HepG2 (cell line): ENCODE results near the gene RBBP8NL. TPM values are rescaled to one million over a fixed set of nuclear protein-coding genes. Genes with fewer than 3 reads are reported as not detected.

Source experiments
- ADNP ChIP-seq: sonication (generic); formaldehyde crosslinking; IDR thresholded peaks from 2 replicates; pipeline ENCODE4 v1.4.0; 2020; ENCODE audit warnings: missing genetic modification reagents
- CREM ChIP-seq, 2 experiments: sonication (generic) in 1 of 2; formaldehyde crosslinking in 1 of 2; IDR thresholded peaks; 2 replicates each; pipeline versions ENCODE4 v1.4.0 to v1.6.1; 2016 to 2020; ENCODE audit warnings: antibody characterized with exemption in 1 of 2, mild to moderate bottlenecking in 1 of 2, missing genetic modification reagents in 1 of 2
- DPF2 ChIP-seq: sonication (generic); formaldehyde crosslinking; IDR thresholded peaks from 2 replicates; pipeline ENCODE4 v1.4.0; 2020; ENCODE audit warnings: mild to moderate bottlenecking, low read depth, missing genetic modification reagents, borderline replicate concordance
- FLYWCH1 ChIP-seq: sonication (generic); formaldehyde crosslinking; IDR thresholded peaks from 2 replicates; pipeline ENCODE4 v1.8.1; 2023; ENCODE audit warnings: mild to moderate bottlenecking, missing genetic modification reagents
- HNRNPL ChIP-seq: fragments of 200-400 bp; formaldehyde crosslinking; IDR thresholded peaks from 2 replicates; pipeline ENCODE4 v1.6.1; 2017; ENCODE audit warnings: mild to moderate bottlenecking, low read depth, low read length
- NCOA2 ChIP-seq: sonication (generic); formaldehyde crosslinking; IDR thresholded peaks from 2 replicates; pipeline ENCODE4 v1.8.0; 2022; ENCODE audit warnings: inconsistent platforms
- NR2F6 ChIP-seq, 2 experiments: IDR thresholded peaks; 2 replicates each; pipeline ENCODE4 v1.6.1; 2016; ENCODE audit warnings: antibody characterized with exemption in 1 of 2, mild to moderate bottlenecking in 1 of 2
- ONECUT2 ChIP-seq: sonication (generic); formaldehyde crosslinking; IDR thresholded peaks from 2 replicates; pipeline ENCODE4 v1.4.0; 2020; ENCODE audit warnings: missing genetic modification reagents
- PRMT3 ChIP-seq: sonication (generic); formaldehyde crosslinking; IDR thresholded peaks from 2 replicates; pipeline ENCODE4 v1.8.1; 2022; ENCODE audit warnings: low read depth, mild to moderate bottlenecking, moderate library complexity, missing genetic modification reagents, borderline replicate concordance
- REXO4 ChIP-seq: sonication (generic); formaldehyde crosslinking; IDR thresholded peaks from 2 replicates; pipeline ENCODE4 v1.8.0; 2022; ENCODE audit warnings: missing genetic modification reagents, mild to moderate bottlenecking, borderline replicate concordance
- SALL1 ChIP-seq: sonication (generic); formaldehyde crosslinking; IDR thresholded peaks from 2 replicates; pipeline ENCODE4 v1.8.0; 2022; ENCODE audit warnings: mild to moderate bottlenecking, missing genetic modification reagents
- SNAPC2 ChIP-seq: sonication (generic); formaldehyde crosslinking; IDR thresholded peaks from 2 replicates; pipeline ENCODE4 v1.8.1; 2022; ENCODE audit warnings: mild to moderate bottlenecking, missing genetic modification reagents
- STAG1 ChIP-seq: sonication (generic); formaldehyde crosslinking; IDR thresholded peaks from 2 replicates; pipeline ENCODE4 v1.4.0; 2020; ENCODE audit warnings: missing genetic modification reagents
- THAP8 ChIP-seq: sonication (generic); formaldehyde crosslinking; IDR thresholded peaks from 2 replicates; pipeline ENCODE4 v1.5.1; 2020; ENCODE audit warnings: missing genetic modification reagents, mild to moderate bottlenecking, borderline replicate concordance
- WIZ ChIP-seq: sonication (generic); formaldehyde crosslinking; IDR thresholded peaks from 2 replicates; pipeline ENCODE4 v1.5.1; 2020; ENCODE audit warnings: mild to moderate bottlenecking, missing genetic modification reagents
- ZNF205 ChIP-seq: IDR thresholded peaks from 2 replicates; pipeline ENCODE4 v1.6.1; 2018; ENCODE audit warnings: missing biosample characterization, missing genetic modification reagents
- ZNF337 ChIP-seq: sonication (generic); formaldehyde crosslinking; IDR thresholded peaks from 2 replicates; pipeline ENCODE4 v1.5.1; 2020; ENCODE audit warnings: missing genetic modification reagents, low read depth, mild to moderate bottlenecking, borderline replicate concordance
- ZNF468 ChIP-seq: sonication (generic); formaldehyde crosslinking; IDR thresholded peaks from 2 replicates; pipeline ENCODE4 v1.8.0; 2022; ENCODE audit warnings: mild to moderate bottlenecking, moderate library complexity, missing genetic modification reagents
- ZNF781 ChIP-seq: sonication (generic); formaldehyde crosslinking; IDR thresholded peaks from 2 replicates; pipeline ENCODE4 v1.5.1; 2020; ENCODE audit warnings: borderline replicate concordance, mild to moderate bottlenecking, missing genetic modification reagents; ENCODE audit errors: not compliant biosample characterization
- polyA plus RNA-seq, 8 experiments: library from polyadenylated mRNA; depleted of rRNA in 3 of 8; stranded (reverse) in 7 of 8; unstranded in 1 of 8; fragments of >200 nt; fragmentation: Illumina TruSeq in 4 of 8; extraction: Trizol in 4 of 8; gene quantifications; 2 replicates each; pipeline versions ENCODE4 v1.2.1 to v1.2.3, GENCODE V29; 2011 to 2016; ENCODE audit warnings: low read depth in 4 of 8, missing spikeins in 1 of 8, mixed read lengths in 1 of 8; ENCODE audit not compliant: insufficient read depth in 1 of 8
- total RNA-seq, 5 experiments: library from RNA; depleted of rRNA; stranded (reverse); fragments of >200 nt; fragmentation: Illumina TruSeq; extraction: Trizol; gene quantifications; 2 replicates each; pipeline ENCODE4 v1.2.3, GENCODE V29; 2016; ENCODE audit warnings: low read depth in 1 of 5
- TF ChIP-seq, protein P1 (sequence below): IDR thresholded peaks from 2 replicates; pipeline ENCODE4 v1.6.1; 2016; ENCODE audit warnings: low read depth, control low read depth
- TF ChIP-seq, protein P2 (sequence below): IDR thresholded peaks from 2 replicates; pipeline ENCODE4 v1.6.1; 2016; ENCODE audit warnings: low read depth, missing genetic modification reagents, missing compliant biosample characterization
- TF ChIP-seq, protein P3 (sequence below): sonication (generic); formaldehyde crosslinking; IDR thresholded peaks from 2 replicates; pipeline ENCODE4 v1.4.0; 2020; ENCODE audit warnings: missing genetic modification reagents

The RBBP8NL gene
- total and polyA plus RNA-seq, 2 of the 13 experiments (the other 11 are each of a cell fraction or from before 2014, with no cell fraction given), result 0.69 to 0.86 TPM

GRCh38 chr20:62404112-62404665, 23.1 kb downstream of the RBBP8NL start (continued):
- TF ChIP-seq ZNF781 (CRISPR knock-in tag) (no peak), CREM (IDR thresholded peaks at IDR 0.05) (no peak), CREM (CRISPR knock-in tag; IDR thresholded peaks at IDR 0.05) (no peak), STAG1 (CRISPR knock-in tag) (no peak), FLYWCH1 (CRISPR knock-in tag) (no peak), ZNF468 (CRISPR knock-in tag) (no peak), ZNF337 (CRISPR knock-in tag) (no peak), THAP8 (CRISPR knock-in tag) (no peak), NR2F6 (IDR thresholded peaks at IDR 0.05) (peak; percentile 49; the same call in 1 of the 2 replicates), NR2F6 (CRISPR knock-in tag; IDR thresholded peaks at IDR 0.05) (no peak), PRMT3 (CRISPR knock-in tag) (no peak), REXO4 (CRISPR knock-in tag) (no peak), ONECUT2 (no peak), WIZ (CRISPR knock-in tag) (no peak), DPF2 (CRISPR knock-in tag) (no peak), SALL1 (CRISPR knock-in tag) (no peak), SNAPC2 (CRISPR knock-in tag) (no peak), ADNP (CRISPR knock-in tag) (no peak), NCOA2 (CRISPR knock-in tag) (no peak), HNRNPL (no peak), ZNF205 (CRISPR knock-in tag) (no peak)
- TF ChIP-seq, protein P1, sequence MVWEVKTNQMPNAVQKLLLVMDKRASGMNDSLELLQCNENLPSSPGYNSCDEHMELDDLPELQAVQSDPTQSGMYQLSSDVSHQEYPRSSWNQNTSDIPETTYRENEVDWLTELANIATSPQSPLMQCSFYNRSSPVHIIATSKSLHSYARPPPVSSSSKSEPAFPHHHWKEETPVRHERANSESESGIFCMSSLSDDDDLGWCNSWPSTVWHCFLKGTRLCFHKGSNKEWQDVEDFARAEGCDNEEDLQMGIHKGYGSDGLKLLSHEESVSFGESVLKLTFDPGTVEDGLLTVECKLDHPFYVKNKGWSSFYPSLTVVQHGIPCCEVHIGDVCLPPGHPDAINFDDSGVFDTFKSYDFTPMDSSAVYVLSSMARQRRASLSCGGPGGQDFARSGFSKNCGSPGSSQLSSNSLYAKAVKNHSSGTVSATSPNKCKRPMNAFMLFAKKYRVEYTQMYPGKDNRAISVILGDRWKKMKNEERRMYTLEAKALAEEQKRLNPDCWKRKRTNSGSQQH, result no peak
- TF ChIP-seq, protein P2, sequence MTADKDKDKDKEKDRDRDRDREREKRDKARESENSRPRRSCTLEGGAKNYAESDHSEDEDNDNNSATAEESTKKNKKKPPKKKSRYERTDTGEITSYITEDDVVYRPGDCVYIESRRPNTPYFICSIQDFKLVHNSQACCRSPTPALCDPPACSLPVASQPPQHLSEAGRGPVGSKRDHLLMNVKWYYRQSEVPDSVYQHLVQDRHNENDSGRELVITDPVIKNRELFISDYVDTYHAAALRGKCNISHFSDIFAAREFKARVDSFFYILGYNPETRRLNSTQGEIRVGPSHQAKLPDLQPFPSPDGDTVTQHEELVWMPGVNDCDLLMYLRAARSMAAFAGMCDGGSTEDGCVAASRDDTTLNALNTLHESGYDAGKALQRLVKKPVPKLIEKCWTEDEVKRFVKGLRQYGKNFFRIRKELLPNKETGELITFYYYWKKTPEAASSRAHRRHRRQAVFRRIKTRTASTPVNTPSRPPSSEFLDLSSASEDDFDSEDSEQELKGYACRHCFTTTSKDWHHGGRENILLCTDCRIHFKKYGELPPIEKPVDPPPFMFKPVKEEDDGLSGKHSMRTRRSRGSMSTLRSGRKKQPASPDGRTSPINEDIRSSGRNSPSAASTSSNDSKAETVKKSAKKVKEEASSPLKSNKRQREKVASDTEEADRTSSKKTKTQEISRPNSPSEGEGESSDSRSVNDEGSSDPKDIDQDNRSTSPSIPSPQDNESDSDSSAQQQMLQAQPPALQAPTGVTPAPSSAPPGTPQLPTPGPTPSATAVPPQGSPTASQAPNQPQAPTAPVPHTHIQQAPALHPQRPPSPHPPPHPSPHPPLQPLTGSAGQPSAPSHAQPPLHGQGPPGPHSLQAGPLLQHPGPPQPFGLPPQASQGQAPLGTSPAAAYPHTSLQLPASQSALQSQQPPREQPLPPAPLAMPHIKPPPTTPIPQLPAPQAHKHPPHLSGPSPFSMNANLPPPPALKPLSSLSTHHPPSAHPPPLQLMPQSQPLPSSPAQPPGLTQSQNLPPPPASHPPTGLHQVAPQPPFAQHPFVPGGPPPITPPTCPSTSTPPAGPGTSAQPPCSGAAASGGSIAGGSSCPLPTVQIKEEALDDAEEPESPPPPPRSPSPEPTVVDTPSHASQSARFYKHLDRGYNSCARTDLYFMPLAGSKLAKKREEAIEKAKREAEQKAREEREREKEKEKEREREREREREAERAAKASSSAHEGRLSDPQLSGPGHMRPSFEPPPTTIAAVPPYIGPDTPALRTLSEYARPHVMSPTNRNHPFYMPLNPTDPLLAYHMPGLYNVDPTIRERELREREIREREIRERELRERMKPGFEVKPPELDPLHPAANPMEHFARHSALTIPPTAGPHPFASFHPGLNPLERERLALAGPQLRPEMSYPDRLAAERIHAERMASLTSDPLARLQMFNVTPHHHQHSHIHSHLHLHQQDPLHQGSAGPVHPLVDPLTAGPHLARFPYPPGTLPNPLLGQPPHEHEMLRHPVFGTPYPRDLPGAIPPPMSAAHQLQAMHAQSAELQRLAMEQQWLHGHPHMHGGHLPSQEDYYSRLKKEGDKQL (CRISPR knock-in tag), result no peak
- TF ChIP-seq, protein P3, sequence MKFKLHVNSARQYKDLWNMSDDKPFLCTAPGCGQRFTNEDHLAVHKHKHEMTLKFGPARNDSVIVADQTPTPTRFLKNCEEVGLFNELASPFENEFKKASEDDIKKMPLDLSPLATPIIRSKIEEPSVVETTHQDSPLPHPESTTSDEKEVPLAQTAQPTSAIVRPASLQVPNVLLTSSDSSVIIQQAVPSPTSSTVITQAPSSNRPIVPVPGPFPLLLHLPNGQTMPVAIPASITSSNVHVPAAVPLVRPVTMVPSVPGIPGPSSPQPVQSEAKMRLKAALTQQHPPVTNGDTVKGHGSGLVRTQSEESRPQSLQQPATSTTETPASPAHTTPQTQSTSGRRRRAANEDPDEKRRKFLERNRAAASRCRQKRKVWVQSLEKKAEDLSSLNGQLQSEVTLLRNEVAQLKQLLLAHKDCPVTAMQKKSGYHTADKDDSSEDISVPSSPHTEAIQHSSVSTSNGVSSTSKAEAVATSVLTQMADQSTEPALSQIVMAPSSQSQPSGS (CRISPR knock-in tag), result no peak
